Breast epithelium (tissue), 3 donors: ENCODE data around the gene TMEM86B.

Experiments used
- POLR2AphosphoS5 ChIP-seq, 3 donors: sonication (generic); formaldehyde crosslinking; IDR thresholded peaks; one replicate each; pipeline ENCODE4 v1.6.1; 2017; ENCODE audit warnings: antibody characterized with exemption in 3 of 3
- TF ChIP-seq, protein P1 (sequence below), 3 donors: fragments of 450-650 bp; IDR thresholded peaks; one replicate each; pipeline ENCODE4 v1.5.1; 2016 to 2017; ENCODE audit warnings: antibody characterized with exemption in 3 of 3, mild to moderate bottlenecking in 3 of 3, moderate library complexity in 3 of 3

DNA sequence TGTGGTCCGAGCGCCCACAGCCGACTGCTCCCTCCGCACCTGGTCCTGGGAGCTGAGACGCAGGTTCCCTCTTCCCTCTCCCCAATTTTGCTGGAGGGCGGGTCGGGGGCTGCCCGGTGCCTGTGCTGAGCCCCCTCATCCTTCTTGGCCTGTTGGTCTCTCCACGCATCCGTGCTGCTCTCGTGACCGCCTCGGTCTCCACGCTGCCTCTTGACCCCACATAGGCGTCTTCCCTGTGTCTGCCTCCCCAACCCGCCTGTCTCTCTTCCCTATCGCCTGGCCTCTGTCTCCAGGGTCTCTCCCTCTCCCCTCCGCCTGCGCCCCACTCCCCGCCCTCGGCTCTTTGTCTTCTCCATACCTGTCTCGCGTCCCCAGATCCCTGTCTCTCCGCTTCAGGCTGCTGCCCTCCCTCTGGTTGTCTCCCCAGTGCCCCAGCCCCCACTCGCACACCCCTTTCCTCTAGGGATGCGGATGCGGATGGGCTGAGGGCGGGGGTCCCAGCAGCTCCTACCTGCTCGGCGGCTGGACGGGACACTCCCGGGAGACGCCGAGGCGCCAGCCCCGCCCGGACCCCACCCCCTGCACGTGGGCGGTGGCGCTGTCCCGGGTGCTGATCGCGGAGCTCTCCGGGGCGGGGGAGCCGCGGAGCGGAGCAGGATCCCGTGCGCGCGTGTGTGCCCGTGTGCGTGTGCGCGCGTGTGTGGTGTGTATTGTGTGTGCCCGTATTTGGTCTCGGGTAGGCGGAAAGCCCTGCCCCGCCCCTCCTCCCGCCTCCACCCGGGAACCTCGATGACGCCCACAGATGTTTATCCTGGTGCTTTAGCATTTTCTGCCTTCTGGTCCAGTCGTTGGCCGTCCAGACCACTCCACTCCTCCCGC, 48.7 kb downstream of the TMEM86B start, which contains the start of gene SYT5:
- TF ChIP-seq, protein P1, sequence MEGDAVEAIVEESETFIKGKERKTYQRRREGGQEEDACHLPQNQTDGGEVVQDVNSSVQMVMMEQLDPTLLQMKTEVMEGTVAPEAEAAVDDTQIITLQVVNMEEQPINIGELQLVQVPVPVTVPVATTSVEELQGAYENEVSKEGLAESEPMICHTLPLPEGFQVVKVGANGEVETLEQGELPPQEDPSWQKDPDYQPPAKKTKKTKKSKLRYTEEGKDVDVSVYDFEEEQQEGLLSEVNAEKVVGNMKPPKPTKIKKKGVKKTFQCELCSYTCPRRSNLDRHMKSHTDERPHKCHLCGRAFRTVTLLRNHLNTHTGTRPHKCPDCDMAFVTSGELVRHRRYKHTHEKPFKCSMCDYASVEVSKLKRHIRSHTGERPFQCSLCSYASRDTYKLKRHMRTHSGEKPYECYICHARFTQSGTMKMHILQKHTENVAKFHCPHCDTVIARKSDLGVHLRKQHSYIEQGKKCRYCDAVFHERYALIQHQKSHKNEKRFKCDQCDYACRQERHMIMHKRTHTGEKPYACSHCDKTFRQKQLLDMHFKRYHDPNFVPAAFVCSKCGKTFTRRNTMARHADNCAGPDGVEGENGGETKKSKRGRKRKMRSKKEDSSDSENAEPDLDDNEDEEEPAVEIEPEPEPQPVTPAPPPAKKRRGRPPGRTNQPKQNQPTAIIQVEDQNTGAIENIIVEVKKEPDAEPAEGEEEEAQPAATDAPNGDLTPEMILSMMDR (IDR thresholded peaks at IDR 0.05), result no peak
- no peak for TF ChIP-seq POLR2AphosphoS5 (IDR thresholded peaks at IDR 0.05)
